GM10266 (cell line): ENCODE measurements around the gene FGF14.
"Not testable (repeated sequence)": the region's sequence is repeated elsewhere in the genome, so short reads cannot be mapped to it uniquely, and the experiment has no call there.

Source experiments
- DNase-seq: peaks from one replicate; pipeline ENCODE4 v3.0.0; 2012; ENCODE audit errors: extremely low spot score
- CTCF ChIP-seq: IDR thresholded peaks from 2 replicates; pipeline ENCODE4 v1.5.1; 2012; ENCODE audit warnings: mild to moderate bottlenecking, low read depth; ENCODE audit not compliant: control insufficient read depth, insufficient read depth; ENCODE audit errors: missing control alignments

Gene FGF14

GRCh38 chr13:101845245-101846020 is 556.4 kb downstream of the FGF14 start:
- no peak for TF ChIP-seq CTCF
- DNase-seq: no peak

- TF ChIP-seq CTCF: no peak
- no peak for DNase-seq
Observed at GRCh38 chr13:101841698-101842097, 560.1 kb downstream of the FGF14 start.

GRCh38 chr13:101838323-101838722 is 563.5 kb downstream of the FGF14 start:
- no peak for DNase-seq
- no peak for TF ChIP-seq CTCF

- not testable (repeated sequence) for DNase-seq
Observed at GRCh38 chr13:101837778-101838177, 564.1 kb downstream of the FGF14 start.

GRCh38 chr13:101837288-101837687 is 564.6 kb downstream of the FGF14 start:
- no peak for DNase-seq

GRCh38 chr13:101835920-101836319 is 565.9 kb downstream of the FGF14 start:
- DNase-seq: no peak
- no peak for TF ChIP-seq CTCF

More at GRCh38 chr13:101837288-101837687, 564.6 kb downstream of the FGF14 start:
- TF ChIP-seq CTCF: no peak

GRCh38 chr13:101833671-101834070 is 568.2 kb downstream of the FGF14 start:
- DNase-seq: no peak
- no peak for TF ChIP-seq CTCF
